HG03196 (cell line): ENCODE results near the gene NAPB.
A peak's percentile ranks its signal among the peaks of the same experiment; 100 is the strongest.
"Not testable (repeated sequence)": the region's sequence is repeated elsewhere in the genome, so short reads cannot be mapped to it uniquely, and the experiment has no call there.

Experiments
- ATAC-seq: cut with Tn5 transposase; IDR thresholded peaks from one replicate; pipeline ENCODE4 v1.9.1; 2021; ENCODE audit not compliant: unreplicated experiment

NAPB gene

DNA sequence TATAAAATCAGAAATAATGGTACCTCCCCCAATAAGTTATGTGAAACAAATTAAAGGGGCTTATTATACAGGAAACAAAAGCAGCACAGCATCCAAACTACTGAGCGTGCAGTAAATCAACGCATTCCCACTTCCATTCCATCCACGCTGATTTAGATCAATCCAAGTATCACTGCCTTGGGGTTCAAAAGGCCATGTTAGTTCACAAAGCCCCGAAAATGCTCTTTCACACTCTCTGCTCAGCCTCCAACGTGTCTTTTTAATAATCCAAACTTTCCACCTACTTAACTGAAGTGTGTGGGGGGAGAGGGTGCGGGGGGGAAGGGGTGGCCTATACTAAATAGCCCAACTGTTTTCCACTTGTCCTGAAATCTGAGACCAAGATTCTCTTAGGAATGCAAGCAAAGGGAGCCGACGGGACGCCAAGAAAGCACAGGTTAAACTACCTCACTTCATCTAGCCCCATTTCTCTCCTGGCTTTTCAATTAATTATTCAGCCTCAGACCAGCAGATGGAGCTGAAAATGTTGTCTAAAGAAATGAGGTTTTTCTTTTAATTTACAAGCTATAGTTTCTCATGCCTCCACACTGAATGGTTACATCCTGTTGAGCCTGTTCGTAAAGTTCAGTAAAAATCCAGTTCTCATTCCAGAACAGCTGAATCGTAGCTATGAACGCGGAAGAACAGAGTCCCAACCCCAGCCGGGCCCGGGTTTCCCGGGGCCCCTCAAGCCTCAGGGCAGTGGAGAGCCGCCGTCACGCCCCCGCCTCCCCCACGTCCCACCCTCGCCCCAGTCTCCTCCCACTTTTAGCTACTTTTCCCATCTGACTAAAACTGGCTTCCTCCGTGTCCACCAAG is 71.7 kb downstream of the NAPB start:
- peak; percentile 38 for ATAC-seq

DNA sequence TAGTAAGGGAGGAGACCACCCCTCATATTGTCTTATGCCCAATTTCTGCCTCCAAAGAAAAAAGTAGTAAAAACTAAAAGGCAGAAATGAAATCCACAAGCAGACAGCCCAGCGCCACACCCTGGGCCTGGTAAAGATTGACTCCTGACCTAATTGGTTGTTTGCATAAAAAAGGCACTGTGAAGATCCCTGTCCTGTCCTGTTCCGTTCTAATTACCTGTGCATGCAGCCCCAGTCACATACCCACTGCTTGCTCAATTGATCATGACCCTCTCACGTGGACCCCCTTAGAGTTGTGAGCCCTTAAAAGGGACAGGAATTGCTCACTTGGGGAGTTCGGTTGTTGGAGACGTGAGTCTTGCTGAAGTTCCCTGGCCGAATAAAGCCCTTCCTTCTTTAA is 72.8 kb downstream of the NAPB start:
- not testable (repeated sequence) for ATAC-seq

DNA sequence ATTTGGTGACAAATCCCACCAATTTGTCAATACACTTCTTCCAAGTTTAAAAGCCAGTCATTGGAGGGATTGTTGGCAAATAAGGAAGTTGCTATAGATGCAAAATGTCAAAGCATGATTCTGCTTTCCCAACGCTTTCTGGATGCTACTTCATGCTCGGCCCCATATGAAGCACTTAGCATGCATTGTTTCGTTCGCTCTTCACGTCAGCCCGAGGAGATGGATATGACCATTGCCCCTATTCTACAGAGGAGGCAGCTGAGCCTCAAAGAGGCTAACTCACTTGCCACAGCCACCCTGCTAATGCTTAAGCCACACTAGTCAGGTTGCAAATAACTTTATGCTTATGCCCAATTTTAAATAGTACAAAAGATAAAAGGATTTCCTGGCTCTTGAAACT is 73.5 kb downstream of the NAPB start:
- no peak for ATAC-seq

DNA sequence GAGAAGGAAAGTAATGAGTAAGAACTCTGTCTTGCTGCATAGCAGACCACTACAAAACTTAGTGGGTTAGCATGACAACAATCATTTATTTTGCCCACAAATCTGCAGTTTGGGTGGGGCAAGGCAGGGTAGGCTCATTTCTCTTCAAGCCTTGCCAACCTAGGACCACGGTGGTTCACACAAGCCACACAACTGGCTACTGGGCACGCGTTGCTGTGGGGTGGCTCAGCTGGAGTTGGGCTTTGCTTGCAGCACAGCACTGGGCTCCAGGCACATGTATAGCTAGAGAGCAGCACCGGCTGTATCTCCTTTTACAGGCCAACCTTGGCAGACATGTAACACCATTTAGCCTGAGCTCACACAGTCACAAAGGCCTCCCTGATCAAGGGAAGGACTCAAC is 75.3 kb downstream of the NAPB start:
- ATAC-seq, result no peak

DNA sequence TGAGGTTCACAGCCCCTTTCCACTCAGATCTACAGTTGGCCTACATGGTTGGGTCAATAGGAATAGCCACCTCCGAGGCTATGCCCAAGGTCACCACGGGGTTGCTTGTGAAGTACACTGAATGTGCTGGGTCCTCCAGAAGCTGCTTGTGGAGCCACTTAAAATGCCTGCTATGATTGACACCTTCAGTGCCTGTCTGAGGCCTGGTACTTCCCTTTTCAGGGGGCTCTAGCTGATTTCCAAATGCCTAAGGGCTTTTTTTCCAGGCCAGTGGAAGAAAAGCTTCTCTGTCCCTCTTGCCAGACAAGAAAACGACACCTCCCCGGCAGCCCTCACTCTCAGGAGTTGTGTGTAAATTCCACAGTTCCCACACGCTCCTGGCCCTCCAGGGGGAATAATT is 77.0 kb downstream of the NAPB start:
- no peak for ATAC-seq

DNA sequence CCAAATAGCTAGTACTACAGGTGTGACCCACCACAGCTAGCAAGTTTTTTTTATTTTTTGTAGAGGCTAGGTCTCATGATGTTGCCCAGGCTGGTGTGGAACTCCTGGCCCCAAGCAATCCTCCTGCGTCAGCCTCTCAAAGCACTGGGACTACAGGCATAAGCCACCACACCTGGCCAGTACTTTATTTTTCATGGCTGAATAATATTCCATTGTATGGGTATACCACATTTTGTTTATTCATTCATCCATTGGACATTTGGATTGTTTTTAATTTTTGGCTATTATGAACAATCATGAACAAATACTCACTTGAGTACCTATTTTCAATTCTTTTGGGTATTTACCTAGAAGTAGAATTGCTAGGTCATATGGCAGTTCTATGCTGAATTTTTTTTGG is 77.7 kb downstream of the NAPB start:
- no peak for ATAC-seq

DNA sequence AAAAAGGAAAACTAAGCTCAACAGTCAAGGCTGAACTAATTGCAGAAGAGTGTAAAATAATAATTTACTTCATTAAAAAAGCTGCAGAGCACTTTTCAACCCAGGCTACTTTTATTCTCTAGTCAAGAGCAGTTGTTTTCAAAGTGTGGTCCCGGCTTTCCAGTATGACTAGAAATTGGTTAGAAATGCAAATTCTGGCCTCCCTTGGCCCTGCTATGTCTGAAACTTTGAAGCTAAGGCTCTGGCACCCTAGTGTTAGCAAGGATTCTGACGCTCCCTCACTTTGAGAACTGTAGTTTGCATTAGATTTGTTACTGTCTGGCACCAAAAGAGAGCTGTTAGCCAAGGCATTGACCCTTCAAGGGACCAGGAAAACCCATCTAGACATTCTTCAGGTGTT is 80.2 kb downstream of the NAPB start:
- no peak for ATAC-seq

DNA sequence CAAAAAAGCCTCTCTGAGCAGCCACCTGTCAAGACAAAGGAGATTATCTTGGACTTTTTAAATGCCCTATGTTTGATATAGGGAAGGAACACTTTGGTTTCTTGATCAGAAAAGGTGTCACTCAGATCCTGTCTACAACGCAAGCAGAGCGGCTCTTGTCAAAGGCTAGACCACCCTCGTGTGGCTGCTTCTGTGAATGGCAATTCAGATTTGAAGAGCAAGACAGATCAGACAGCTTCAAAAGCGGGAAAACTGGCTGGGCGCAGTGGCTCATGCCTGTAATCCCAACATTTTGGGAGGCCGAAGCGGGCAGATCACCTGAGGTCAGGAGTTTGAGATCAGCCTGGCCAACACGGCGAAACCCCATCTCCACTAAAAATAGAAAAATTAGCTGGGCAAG is 80.8 kb downstream of the NAPB start:
- ATAC-seq, result no peak

DNA sequence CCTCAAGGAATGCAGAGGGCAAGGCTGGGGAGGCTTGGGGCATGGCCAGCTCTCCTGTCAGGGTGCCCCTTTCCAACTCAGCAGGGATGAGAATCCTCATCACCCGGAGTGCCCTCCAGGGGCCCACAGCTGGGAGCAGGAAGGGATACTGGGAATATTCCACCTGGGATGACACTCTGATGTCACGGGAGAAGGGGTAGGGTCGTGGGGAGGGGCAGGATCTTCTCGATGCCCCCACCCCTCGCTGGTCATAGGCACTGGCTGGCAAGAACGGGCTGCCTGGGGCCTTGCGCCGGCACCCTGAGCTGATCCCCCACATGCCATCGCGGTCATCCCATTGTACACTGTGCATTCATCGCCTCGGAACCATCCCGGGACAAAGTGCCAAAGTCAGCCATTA is 81.3 kb downstream of the NAPB start:
- no peak for ATAC-seq

DNA sequence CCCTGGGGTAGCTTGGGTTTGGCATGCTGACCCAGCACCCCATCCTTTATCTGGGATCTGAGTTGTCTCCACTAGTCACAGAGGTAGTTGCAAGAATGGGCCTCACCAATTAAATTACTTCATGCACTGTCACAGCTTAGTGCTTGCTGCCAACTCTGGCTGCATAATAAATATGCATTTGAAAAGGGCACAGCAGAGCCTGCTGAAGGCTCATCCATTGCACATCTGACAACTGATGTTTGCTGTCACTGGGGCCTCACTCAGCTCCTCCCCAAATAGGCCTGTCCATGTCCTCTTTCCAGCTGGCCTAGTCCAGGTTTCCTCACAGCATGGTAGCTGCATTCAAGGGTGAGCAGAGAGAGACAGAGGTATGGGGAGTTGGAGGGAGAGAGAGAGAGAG is 84.0 kb downstream of the NAPB start:
- ATAC-seq, result no peak

DNA sequence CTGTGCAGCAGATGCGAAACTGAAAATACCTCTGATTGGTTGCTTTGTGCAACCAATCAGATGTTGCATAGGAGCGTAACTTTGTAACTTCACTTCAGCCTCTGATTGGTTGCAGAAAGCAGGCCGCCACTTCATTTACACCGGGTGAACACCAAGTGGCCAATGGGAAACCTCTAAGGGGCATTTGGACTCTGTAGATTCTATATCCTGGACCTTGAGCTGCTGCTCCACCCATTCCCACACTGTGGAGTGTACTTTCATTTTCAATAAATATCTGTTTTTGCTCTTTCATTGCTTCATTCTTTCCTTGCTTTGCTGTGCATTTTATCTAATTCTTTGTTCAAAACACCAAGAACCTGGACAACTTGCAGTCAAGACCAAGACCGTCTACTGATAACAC is 84.8 kb downstream of the NAPB start:
- ATAC-seq, result no peak

DNA sequence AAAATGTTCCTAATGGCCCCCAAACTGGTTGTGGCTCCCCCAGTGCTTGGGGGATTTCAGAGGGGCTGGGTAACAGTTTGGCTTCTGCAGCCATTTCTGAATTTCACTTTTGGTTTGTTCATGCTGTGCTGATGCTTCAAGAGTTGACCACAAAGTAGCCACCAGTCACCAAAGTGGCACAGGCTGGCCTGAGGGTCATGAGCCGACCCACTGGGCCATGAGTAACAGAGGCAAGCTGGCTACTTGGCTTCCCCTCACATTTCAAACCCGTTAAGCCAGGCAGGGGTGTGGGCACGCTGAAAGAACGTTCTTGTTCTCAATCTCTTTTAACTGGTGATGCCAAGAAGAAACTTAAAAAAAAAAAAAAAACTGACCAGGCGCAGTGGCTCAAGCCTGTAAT is 85.8 kb downstream of the NAPB start:
- ATAC-seq, result no peak

DNA sequence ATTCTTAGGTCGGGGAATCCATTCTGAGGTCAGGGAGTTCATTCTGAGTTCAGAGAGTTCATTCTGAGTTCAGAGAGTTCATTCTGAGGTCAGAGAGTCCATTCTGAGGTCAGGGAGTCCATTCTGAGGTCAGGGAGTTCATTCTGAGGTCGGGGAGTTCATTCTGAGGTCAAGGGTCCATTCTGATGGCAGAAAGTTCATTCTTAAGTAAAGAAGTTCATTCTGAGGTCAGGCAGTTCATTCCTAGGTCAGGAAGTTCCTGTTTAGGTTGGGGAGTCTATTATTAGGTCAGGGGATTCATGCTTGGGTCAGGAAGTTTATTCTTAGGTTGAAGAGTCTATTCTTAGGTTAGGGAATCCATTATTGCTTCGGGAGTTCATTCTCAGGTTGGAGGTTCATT is 87.2 kb downstream of the NAPB start:
- no peak for ATAC-seq

DNA sequence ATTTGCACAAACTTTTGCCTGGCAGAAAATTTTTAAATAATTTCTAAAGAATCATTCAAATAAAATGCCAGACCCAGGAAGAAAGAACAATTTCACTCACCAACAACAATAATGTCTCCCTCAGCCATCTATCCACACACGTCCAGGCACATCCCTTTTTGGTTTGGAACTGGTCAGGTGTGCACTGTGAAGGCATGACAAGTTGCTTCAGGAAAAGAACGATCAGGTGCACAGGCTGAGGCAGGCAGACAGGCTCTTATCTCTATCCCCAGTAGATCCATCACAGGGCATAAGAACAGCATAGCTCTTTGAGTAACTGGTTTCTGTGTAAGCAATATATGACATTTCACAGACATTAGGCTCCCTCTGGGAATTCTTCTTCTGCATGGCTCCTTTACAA is 88.8 kb downstream of the NAPB start:
- no peak for ATAC-seq

DNA sequence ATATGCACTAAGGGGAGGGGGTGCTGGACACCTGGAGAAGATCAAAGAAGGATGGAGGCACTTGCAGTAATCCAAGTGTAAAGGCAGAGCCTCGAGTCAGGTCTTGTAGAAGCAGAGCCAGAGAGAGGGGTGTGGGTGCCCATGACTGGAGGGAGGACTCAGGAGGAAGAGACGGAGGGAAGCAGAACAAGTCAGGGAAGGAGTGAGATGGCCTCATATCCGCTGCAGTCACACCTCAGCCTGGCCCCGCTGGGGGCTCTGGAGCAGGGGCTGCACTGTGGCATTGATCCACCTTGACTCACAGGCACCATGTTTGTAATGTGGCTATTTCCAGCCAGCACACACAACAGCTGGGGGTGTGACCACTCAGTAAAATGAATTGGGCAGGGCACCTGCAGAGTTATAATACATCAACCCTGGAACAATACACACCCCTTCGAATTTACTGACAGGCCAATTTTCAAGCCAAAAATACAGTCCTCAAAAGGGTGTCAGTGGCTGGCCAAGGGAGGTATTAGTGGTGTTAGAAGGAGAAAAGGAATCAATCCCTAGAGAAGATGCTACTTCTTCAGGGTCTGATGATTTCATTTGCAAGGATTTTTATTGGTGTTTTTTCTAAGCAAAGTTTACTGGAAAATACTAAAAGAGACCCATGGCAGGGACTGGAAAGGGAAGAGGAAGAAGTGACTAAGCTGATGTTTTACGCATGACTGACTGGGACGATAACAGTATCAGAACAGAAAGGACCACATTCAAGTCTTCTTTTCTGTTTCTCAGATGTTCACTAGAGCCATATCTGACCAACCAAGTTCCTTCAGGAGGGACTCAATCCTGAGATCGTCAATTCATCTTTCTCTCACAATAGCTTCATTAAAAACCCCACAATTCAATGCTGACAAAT is 89.6 kb downstream of the NAPB start:
- ATAC-seq, result no peak

DNA sequence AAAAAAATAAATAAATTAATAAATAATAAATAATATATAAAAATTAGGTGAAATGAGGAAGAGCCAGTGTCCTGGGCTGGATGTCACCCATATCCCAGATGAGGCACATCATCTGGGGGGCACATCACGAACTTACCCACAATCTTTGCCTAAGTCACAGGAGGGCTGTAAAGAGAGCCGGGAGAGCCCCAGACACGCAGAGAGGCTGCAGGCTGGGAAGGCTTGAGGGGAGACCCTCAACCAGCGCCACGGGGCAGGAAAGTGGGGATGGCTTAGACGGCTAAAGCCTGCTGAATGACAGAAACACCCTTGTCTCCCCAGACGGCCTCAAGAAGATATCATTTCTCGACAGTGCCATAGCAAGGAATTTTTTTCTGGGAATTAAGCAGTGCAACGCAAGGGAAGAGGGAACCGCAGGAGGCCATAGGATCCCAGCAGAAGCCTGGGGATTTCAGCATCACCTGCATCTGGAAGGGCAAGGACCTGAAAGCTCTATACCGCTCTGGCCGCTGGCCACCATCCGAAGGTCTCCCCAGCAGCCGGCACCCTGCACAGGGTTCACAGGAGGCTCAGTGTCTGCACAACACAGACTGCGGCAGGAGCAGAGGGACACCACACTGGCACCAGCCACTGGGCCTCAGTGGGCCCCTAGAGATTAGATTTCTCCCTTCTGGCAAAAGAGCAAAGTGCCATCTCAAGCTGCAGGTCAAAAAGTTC is 93.5 kb downstream of the NAPB start:
- ATAC-seq, result no peak

DNA sequence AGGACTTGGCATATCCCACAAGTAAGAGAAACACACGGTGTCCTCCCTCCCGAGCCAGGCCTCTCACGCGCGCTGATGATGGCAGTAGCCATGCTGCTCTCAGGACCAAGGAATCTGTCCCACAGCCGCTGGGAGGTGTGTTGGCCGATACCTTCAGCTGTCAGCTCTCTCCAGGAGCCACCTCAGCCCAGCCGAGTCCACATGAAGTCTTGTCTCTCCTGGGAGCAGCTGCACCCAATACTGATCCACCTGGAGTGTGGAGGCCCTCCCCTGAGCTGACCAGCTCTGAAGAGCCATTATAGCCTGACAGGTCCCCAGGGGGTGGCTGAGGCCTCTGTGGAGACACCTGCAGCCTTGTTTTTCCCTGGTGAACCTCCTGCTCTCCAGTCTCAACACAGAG is 94.5 kb downstream of the NAPB start:
- ATAC-seq, result no peak

DNA sequence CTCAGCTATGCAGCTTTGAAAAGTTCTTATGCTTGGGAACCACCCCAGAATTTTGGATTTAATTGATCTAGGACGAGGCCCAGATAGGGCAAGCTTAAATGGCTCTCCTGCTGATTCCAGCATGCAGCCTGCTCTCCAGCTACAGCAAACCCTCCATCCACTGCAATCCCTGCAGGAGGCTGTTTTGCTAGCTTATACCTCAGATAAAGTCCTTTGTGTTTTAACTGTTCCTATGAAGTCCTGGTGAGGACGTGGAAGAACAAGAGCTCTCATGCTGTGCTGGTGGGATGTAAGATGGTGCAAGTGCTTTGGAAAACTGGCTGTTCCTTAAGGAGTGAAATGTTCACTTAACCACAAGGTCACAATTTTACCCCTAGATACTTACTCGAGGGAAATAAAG is 96.2 kb downstream of the NAPB start:
- no peak for ATAC-seq
